Pons (tissue), 1 donor: ENCODE results near the gene KISS1.

Experiments used
- DNase-seq: peaks from one replicate; pipeline ENCODE4 v3.0.0-alpha.2; 2016; ENCODE audit warnings: low spot score

The KISS1 gene

GRCh38 chr1:204191456-204191855 lies 4.8 kb downstream of the KISS1 start:
- peak; percentile 23 for DNase-seq

- peak; percentile 17 for DNase-seq
Measured at GRCh38 chr1:204190212-204191211, 5.8 kb downstream of the KISS1 start.

GRCh38 chr1:204188959-204189639 lies 7.2 kb downstream of the KISS1 start:
- no peak for DNase-seq

GRCh38 chr1:204186597-204186996 lies 9.7 kb downstream of the KISS1 start:
- no peak for DNase-seq

GRCh38 chr1:204181116-204181515 lies 15.2 kb downstream of the KISS1 start:
- no peak for DNase-seq

GRCh38 chr1:204180133-204180532 lies 16.2 kb downstream of the KISS1 start:
- DNase-seq, result no peak

- no peak for DNase-seq
Measured at GRCh38 chr1:204178487-204179281, 17.6 kb downstream of the KISS1 start.

- DNase-seq, result no peak
Measured at GRCh38 chr1:204177133-204177532, 19.2 kb downstream of the KISS1 start.

- no peak for DNase-seq
Measured at GRCh38 chr1:204176049-204176448, 20.2 kb downstream of the KISS1 start.

- no peak for DNase-seq
Measured at GRCh38 chr1:204174958-204175357, 21.3 kb downstream of the KISS1 start.

GRCh38 chr1:204172404-204173029 lies 23.8 kb downstream of the KISS1 start:
- peak; percentile 28 for DNase-seq

GRCh38 chr1:204171751-204172178 lies 24.5 kb downstream of the KISS1 start:
- no peak for DNase-seq

- DNase-seq, result no peak
Measured at GRCh38 chr1:204170494-204171155, 25.7 kb downstream of the KISS1 start.

- no peak for DNase-seq
Measured at GRCh38 chr1:204169858-204170257, 26.4 kb downstream of the KISS1 start.

GRCh38 chr1:204167730-204168129 lies 28.6 kb downstream of the KISS1 start:
- no peak for DNase-seq

- no peak for DNase-seq
Measured at GRCh38 chr1:204166219-204166618, 30.1 kb downstream of the KISS1 start, which contains the start of gene REN. TSS of gene REN (minus strand) at chr1:204166337. CDS start at chr1:204166293, 44 bp downstream.

GRCh38 chr1:204162494-204163074 lies 33.7 kb downstream of the KISS1 start:
- DNase-seq, result peak; percentile 55

GRCh38 chr1:204161609-204162493 lies 34.4 kb downstream of the KISS1 start:
- no peak for DNase-seq

GRCh38 chr1:204157962-204158361 lies 38.3 kb downstream of the KISS1 start:
- no peak for DNase-seq

- DNase-seq, result no peak
Measured at GRCh38 chr1:204155881-204156280, 40.4 kb downstream of the KISS1 start.
